Endothelial cell of umbilical vein (primary cell): ENCODE data around the gene FOXP1.

ENCODE experiments used
- EZH2 ChIP-seq: IDR thresholded peaks from 2 replicates; pipeline ENCODE4 v1.6.1; 2012; ENCODE audit warnings: borderline replicate concordance, low read depth, mild to moderate bottlenecking, moderate library complexity, low read length, inconsistent platforms; ENCODE audit not compliant: severe bottlenecking
- FOS ChIP-seq: IDR thresholded peaks from 2 replicates; pipeline ENCODE4 v1.6.1; 2011; ENCODE audit warnings: mild to moderate bottlenecking, low read length, moderate library complexity, borderline replicate concordance; ENCODE audit not compliant: insufficient read depth
- MYC ChIP-seq: IDR thresholded peaks from one replicate; pipeline ENCODE4 v1.6.1; 2011; ENCODE audit warnings: mild to moderate bottlenecking, low read depth, low read length
- POLR2A ChIP-seq: IDR thresholded peaks from 2 replicates; pipeline ENCODE4 v1.6.1; 2012; ENCODE audit warnings: low read depth, mild to moderate bottlenecking, control low read depth, low read length
- POLR2AphosphoS5 ChIP-seq: IDR thresholded peaks from 2 replicates; pipeline ENCODE4 v1.6.1; 2012; ENCODE audit warnings: low read depth, mild to moderate bottlenecking, control low read depth, low read length, moderate library complexity; ENCODE audit not compliant: insufficient read depth
- TF ChIP-seq, protein P1 (sequence below), 2 donors: IDR thresholded peaks; 1 replicate in 1 of 2; 2 replicates in 1 of 2; pipeline ENCODE4 v1.5.1; 2011; ENCODE audit warnings: low read length in 2 of 2, mild to moderate bottlenecking in 2 of 2, moderate library complexity in 2 of 2, control low read depth in 1 of 2, inconsistent platforms in 1 of 2, low read depth in 1 of 2; ENCODE audit not compliant: insufficient read depth in 1 of 2; ENCODE audit errors: extremely low read depth in 1 of 2

DNA sequence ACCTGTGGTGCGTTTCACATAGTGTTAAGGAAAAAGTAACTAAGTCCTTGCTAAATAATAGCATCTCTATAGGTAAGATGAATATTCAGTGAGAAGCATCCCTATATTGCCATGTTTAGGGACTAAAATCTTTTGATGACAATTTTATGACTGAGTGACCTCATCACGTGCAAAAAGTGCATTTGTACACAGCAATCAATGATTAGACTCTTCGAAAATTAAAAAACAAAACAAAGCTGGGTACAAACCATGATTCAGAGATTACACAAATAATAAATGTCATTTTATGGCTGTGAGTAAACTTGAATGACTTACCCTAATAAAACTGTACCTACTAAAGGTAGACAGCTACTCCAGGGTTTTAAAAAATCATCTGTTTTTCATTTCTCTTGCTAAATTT is 505.3 kb downstream of the FOXP1 start:
- TF ChIP-seq, protein P1, sequence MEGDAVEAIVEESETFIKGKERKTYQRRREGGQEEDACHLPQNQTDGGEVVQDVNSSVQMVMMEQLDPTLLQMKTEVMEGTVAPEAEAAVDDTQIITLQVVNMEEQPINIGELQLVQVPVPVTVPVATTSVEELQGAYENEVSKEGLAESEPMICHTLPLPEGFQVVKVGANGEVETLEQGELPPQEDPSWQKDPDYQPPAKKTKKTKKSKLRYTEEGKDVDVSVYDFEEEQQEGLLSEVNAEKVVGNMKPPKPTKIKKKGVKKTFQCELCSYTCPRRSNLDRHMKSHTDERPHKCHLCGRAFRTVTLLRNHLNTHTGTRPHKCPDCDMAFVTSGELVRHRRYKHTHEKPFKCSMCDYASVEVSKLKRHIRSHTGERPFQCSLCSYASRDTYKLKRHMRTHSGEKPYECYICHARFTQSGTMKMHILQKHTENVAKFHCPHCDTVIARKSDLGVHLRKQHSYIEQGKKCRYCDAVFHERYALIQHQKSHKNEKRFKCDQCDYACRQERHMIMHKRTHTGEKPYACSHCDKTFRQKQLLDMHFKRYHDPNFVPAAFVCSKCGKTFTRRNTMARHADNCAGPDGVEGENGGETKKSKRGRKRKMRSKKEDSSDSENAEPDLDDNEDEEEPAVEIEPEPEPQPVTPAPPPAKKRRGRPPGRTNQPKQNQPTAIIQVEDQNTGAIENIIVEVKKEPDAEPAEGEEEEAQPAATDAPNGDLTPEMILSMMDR (IDR thresholded peaks at IDR 0.05; ENCODE audit: extremely low read depth in 1 of 2, insufficient read depth in 1 of 2, low read depth in 1 of 2, low read length in 2 of 2), result no peak
- no peak for TF ChIP-seq POLR2A
- TF ChIP-seq MYC, result no peak
- no peak for TF ChIP-seq POLR2AphosphoS5
- no peak for TF ChIP-seq EZH2
- no peak for TF ChIP-seq FOS
